Activated B cell treated with CpG ODN at 0.5 μM for 24 hours (primary cell): ENCODE results near the gene DKC1. TPM values are rescaled to one million over a fixed set of nuclear protein-coding genes. Genes with fewer than 3 reads are reported as not detected.

Experiments used
- ATAC-seq: fragments of 200-7000 bp; cut with Tn5 transposase; one replicate; pipeline ENCODE4 v1.10.0; 2021; ENCODE audit warnings: low read depth, mild to moderate bottlenecking, moderate library complexity
- CTCF ChIA-PET: fragments of 350-600 bp; sonication (Branson Sonifier 250); formaldehyde crosslinking; loops from one replicate; lab custom pipeline; 2021; ENCODE audit warnings: antibody characterized with exemption; lab: Charles Lee
- POLR2A ChIA-PET: fragments of 350-600 bp; sonication (Branson Sonifier 250); formaldehyde crosslinking; loops from one replicate; lab custom pipeline; 2021; ENCODE audit warnings: antibody characterized with exemption; lab: Charles Lee
- DNase-seq: peaks from one replicate; pipeline ENCODE4 v3.0.0; 2022
- H3K27ac Mint-ChIP-seq: one replicate; pipeline ENCODE4 v1.8.0; 2020; ENCODE audit warnings: mixed read lengths
- H3K27me3 Mint-ChIP-seq: one replicate; pipeline ENCODE4 v1.8.0; 2021; ENCODE audit warnings: mixed read lengths
- H3K36me3 Mint-ChIP-seq: one replicate; pipeline ENCODE4 v1.8.0; 2021; ENCODE audit warnings: low read depth, mixed read lengths
- H3K4me1 Mint-ChIP-seq: one replicate; pipeline ENCODE4 v1.8.0; 2021; ENCODE audit warnings: mixed read lengths
- H3K4me3 Mint-ChIP-seq: one replicate; pipeline ENCODE4 v1.8.0; 2020; ENCODE audit warnings: mild to moderate bottlenecking, mixed read lengths
- H3K9me3 Mint-ChIP-seq: one replicate; pipeline ENCODE4 v1.8.0; 2020; ENCODE audit warnings: mixed read lengths
- intact Hi-C: fragments of 100-400 bp; cut with micrococcal nuclease; formaldehyde crosslinking; loops from one replicate; pipeline ENCODE4 v1.15.1; 2024
- total RNA-seq: library from RNA; stranded (reverse); gene quantifications from 2 replicates; pipeline ENCODE4 v1.2.3, GENCODE V29; 2022
- TF ChIP-seq, protein P1 (sequence below): fragments of 200-600 bp; IDR thresholded peaks from one replicate; pipeline ENCODE4 v1.8.0; 2022; ENCODE audit warnings: antibody characterized with exemption, mild to moderate bottlenecking

Gene DKC1
- total RNA-seq, 1 donor from 2014 or later: 105 TPM

DNA sequence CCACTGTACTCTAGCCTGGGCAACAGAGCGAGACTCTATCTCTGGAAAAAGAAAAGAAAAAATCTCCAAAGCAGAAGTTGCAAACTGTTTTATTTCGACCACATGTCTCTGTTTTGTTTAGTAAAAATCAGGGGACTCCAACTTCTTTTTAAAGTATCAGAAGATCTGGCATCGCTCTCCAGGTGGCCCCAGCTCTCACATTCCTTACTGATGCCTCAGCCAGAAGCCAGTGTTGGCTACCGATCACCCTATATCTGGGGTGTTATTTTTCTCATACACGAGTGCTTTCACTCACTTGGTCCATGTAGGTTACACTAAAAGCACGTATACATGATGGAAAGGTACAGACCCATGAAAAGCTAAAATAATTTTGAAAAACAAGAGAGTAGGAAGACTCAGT is 34.3 kb downstream of the DKC1 start:
- ATAC-seq (no peak), DNase-seq (no peak)
- H3K36me3 Mint-ChIP-seq: no peaks in the 10 kb centered on the region
- intact Hi-C loops: no loop called here
- ChIA-PET POLR2A (no interaction called here), CTCF (no interaction called here)
- TF ChIP-seq, protein P1, sequence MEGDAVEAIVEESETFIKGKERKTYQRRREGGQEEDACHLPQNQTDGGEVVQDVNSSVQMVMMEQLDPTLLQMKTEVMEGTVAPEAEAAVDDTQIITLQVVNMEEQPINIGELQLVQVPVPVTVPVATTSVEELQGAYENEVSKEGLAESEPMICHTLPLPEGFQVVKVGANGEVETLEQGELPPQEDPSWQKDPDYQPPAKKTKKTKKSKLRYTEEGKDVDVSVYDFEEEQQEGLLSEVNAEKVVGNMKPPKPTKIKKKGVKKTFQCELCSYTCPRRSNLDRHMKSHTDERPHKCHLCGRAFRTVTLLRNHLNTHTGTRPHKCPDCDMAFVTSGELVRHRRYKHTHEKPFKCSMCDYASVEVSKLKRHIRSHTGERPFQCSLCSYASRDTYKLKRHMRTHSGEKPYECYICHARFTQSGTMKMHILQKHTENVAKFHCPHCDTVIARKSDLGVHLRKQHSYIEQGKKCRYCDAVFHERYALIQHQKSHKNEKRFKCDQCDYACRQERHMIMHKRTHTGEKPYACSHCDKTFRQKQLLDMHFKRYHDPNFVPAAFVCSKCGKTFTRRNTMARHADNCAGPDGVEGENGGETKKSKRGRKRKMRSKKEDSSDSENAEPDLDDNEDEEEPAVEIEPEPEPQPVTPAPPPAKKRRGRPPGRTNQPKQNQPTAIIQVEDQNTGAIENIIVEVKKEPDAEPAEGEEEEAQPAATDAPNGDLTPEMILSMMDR: no peak
- H3K4me1 Mint-ChIP-seq: peaks cover 28% of the 10 kb centered on the region
- H3K27me3 Mint-ChIP-seq: no peaks in the 10 kb centered on the region
- H3K27ac Mint-ChIP-seq: no peak overlapping the region
- H3K4me3 Mint-ChIP-seq: no peak overlapping the region
- H3K9me3 Mint-ChIP-seq: no peaks in the 10 kb centered on the region

DNA sequence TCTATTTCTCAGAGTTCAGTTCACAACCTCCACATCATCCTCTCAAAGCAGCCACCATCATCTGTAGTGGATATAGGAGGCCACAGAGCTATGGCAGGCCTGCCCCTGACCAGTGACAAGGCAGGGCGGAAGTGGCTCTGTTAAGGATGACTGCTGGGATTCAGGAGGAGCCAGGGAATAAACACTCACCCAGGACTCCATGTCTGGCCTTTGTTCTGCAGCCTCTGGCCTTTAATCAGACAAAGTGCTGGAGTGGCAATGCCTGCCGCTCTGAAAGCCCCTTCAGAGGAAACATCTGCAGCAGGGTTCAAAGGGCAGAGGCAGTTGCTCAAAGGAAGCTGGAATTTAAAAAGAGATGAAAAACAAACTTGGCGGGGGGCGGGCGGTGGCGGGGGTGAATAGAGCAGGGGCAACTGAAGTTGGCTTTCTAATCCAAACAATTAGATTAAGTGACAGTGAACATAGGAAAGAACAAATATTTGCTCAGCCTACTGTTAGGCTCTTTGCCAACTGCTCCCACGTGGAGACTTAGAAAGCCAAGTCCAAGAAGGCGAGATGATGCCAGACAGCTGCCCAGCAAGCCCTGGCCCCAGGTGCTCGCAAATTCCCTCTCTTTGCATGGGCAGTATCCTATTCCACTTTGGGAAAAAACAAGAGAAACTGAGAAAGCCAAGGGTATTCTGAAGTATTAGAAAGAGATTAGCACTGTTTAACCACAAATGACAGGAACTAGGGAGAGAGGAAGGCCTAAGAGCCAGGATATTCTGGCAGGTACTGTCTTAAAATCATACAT is 37.1 kb downstream of the DKC1 start:
- DNase-seq: no peak
- ChIA-PET CTCF (no interaction called here), POLR2A (no interaction called here)
- Mint-ChIP-seq H3K4me1 (peaks cover 34% of the 10 kb centered on the region), H3K27ac (no peak overlapping the region), H3K36me3 (no peaks in the 10 kb centered on the region), H3K27me3 (no peaks in the 10 kb centered on the region), H3K9me3 (no peaks in the 10 kb centered on the region), H3K4me3 (no peak overlapping the region)
- TF ChIP-seq, protein P1: no peak
- intact Hi-C loops: no loop called here
- no peak for ATAC-seq

DNA sequence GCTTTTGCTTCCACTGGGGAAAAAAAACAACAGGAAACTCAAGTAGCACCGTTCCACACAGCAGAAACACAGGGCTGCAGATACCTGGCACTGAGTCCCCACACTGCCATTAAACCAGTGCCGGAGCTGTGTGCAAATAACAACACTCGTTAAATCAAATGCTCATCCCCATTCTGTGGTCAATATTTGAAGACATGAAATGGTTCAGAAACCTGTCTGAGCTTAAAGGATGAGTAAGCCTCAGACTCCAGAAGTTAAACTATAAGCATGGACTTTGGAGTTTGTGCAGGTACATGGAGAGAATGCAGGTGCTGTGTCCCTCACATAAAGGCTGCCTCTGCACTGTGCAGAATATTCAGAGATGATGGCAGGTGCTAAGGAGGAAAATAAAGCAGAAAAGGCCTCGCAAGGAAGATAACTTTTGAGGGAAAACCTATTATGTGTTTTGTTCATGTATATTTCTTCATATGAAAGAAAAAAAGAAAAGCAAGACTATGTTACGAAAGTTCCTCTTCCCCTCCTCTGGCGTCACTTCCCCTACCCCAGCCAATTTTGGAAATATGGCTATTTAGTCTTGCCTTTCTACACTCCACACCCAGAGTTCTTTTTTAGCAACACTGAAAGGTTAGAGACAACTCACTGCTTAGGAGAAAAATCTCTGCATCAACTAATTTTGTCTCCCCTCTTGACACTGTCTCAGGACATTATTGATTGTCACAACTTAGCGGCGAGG is 38.0 kb downstream of the DKC1 start:
- H3K4me1 Mint-ChIP-seq: peaks cover 30% of the 10 kb centered on the region
- H3K36me3 Mint-ChIP-seq: no peaks in the 10 kb centered on the region
- no peak overlapping the region for H3K27ac Mint-ChIP-seq
- DNase-seq (no peak), ATAC-seq (no peak)
- CTCF ChIA-PET: no interaction called here
- TF ChIP-seq, protein P1: no peak
- H3K27me3 Mint-ChIP-seq: no peaks in the 10 kb centered on the region
- POLR2A ChIA-PET: no interaction called here
- H3K4me3 Mint-ChIP-seq: no peak overlapping the region
- no peaks in the 10 kb centered on the region for H3K9me3 Mint-ChIP-seq
- intact Hi-C loops: no loop called here

DNA sequence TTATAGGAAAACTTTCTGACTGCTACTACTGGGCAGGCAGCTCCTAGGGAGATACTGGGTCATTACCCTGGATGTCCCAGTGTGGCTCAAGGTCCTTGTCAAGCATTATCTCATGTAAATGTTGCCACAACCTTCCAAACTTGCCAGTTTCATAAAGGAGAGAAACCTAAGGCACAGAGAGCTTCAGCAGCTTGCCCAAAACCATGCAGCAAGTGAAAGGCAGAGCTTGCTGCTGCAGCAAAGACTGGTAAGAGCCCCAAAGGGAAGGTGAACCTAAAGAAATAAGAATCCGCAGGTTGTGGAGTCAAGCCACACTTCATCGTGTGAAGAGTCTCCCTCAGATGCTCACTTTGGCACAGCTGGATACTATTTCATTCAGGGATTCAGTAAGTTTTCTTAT is 40.3 kb downstream of the DKC1 start:
- Mint-ChIP-seq H3K9me3 (no peaks in the 10 kb centered on the region), H3K4me3 (no peak overlapping the region), H3K27ac (no peak overlapping the region), H3K27me3 (no peaks in the 10 kb centered on the region), H3K36me3 (no peaks in the 10 kb centered on the region), H3K4me1 (peaks cover 18% of the 10 kb centered on the region)
- intact Hi-C loops: no loop called here
- ATAC-seq (no peak), DNase-seq (no peak)
- TF ChIP-seq, protein P1: no peak
- ChIA-PET POLR2A (no interaction called here), CTCF (no interaction called here)

DNA sequence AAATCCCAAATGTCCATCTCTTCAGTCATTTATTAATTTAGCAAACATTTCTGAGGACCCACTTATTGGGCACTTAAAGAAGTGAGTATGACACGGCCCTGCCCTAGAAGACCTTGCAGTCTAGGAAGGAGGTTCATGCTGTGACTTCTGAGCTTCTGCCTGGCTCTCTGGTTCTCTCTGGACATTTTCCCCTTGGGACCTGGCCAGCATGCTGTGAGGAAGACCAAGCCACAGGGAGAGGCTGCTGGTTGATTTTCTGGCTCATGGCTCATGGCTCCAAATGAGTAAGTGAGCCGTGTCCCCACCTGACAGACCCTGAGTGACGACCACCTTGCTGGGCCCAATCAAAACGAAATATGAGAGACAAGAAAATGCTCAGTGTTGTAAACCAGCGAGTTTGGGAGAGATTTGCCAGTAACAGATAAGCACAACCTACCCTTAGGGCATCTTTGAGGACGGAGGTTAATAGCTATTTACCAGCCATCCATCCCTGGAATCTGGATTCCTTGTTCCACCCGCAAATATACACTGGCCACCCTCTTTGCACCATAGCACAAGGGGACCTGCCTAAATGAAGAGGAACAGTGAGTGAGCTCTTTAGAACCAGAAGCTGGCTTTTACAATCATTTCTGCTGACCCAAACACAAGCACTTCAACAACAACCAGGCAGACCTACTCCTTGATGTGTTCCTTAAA is 41.7 kb downstream of the DKC1 start:
- POLR2A ChIA-PET: no interaction called here
- ATAC-seq: no peak

More for the DNA sequence above, 41.7 kb downstream of the DKC1 start:
- TF ChIP-seq, protein P1: no peak
- CTCF ChIA-PET: no interaction called here
- no peak for DNase-seq
- H3K36me3 Mint-ChIP-seq: no peaks in the 10 kb centered on the region
- H3K4me1 Mint-ChIP-seq: peaks cover 16% of the 10 kb centered on the region
- peak overlapping the region; percentile 86 for H3K4me3 Mint-ChIP-seq
- no peaks in the 10 kb centered on the region for H3K9me3 Mint-ChIP-seq
- intact Hi-C loops: no loop called here
- no peak overlapping the region for H3K27ac Mint-ChIP-seq
- H3K27me3 Mint-ChIP-seq: no peaks in the 10 kb centered on the region
